Left cardiac atrium (tissue), 2 donors: Measurements from ENCODE around the gene RAC2. TPM values are rescaled to one million over a fixed set of nuclear protein-coding genes. Genes with fewer than 3 reads are reported as not detected.

Experiments
- total RNA-seq, 2 donors: library from RNA; stranded (reverse); fragmentation: NEBNext Ultra II Directional; extraction: Animal tissue kit (Norgen Biotek cat#: 25700); gene quantifications; one replicate each; pipeline ENCODE4 v1.2.1, GENCODE V29; 2021
- donor health status: DM: no; HTN: yes; CAD: no; lungs with severe emphysema.
- donor health status: DM: yes; HTN: yes; CAD: no.

RAC2 gene
- total RNA-seq, 2 donors from 2014 or later: 6.4 to 12.5 TPM

Other genes with a start within 250 kb of the RAC2 start
- gene TST, start 224.8 kb downstream of the RAC2 start, total RNA-seq: 10 to 100 TPM; 33.3 to 35.5 TPM
- 10 to 100 TPM; 48.2 to 51.2 TPM for gene MPST, start 224.5 kb downstream of the RAC2 start, total RNA-seq
- 10 to 100 TPM; 27.7 to 50.6 TPM for gene KCTD17, start 192.5 kb downstream of the RAC2 start, total RNA-seq
- gene TMPRSS6, start 134.6 kb downstream of the RAC2 start, total RNA-seq: not detected
- gene IL2RB, start 94.4 kb downstream of the RAC2 start, total RNA-seq: 1 to 10 TPM in 1 of 2 donors, under 1 TPM in 1; 0.34 to 2.0 TPM
- 1 to 10 TPM; 1.8 to 2.9 TPM for gene C1QTNF6, start 56.0 kb downstream of the RAC2 start, total RNA-seq
- not detected for gene SSTR3, start 31.8 kb downstream of the RAC2 start, total RNA-seq
- 10 to 100 TPM; 12.7 to 15.3 TPM for gene CYTH4, start 38.2 kb upstream of the RAC2 start, total RNA-seq
- under 1 TPM in 1 of 2 donors, not detected in 1; 0.05 TPM for gene ELFN2, start 183.2 kb upstream of the RAC2 start, total RNA-seq
- gene MFNG, start 242.1 kb upstream of the RAC2 start, total RNA-seq: 10 to 100 TPM; 14.1 to 17.4 TPM